CD14-positive monocyte (primary cell): ENCODE measurements around the gene ABCA7. TPM values are rescaled to one million over a fixed set of nuclear protein-coding genes. Genes with fewer than 3 reads are reported as not detected.

ENCODE experiments used
- DNase-seq, 3 donors: peaks; one replicate each; pipeline ENCODE4 v3.0.0-alpha.2; 2011 to 2022
- H2AFZ ChIP-seq: 2 replicates; pipeline ENCODE4 v1.6.0; 2012; ENCODE audit warnings: mild to moderate bottlenecking, low read depth, low read length, inconsistent platforms; ENCODE audit not compliant: insufficient read depth, poor library complexity, severe bottlenecking
- H3K27ac ChIP-seq, 2 donors: 1 replicate in 1 of 2; 2 replicates in 1 of 2; pipeline ENCODE4 v1.5.1; 2012 to 2013; ENCODE audit warnings: low read length in 2 of 2, control low read depth in 1 of 2, inconsistent platforms in 1 of 2, low read depth in 1 of 2, mild to moderate bottlenecking in 1 of 2
- H3K27me3 ChIP-seq, 2 donors: one replicate each; pipeline versions ENCODE4 v1.6.0 to v1.6.1; 2011 to 2013; ENCODE audit warnings: low read length in 2 of 2; ENCODE audit not compliant: control insufficient read depth in 2 of 2, insufficient read depth in 2 of 2
- H3K36me3 ChIP-seq, 2 donors: replicated peaks in 1 of 2; 1 replicate in 1 of 2; 2 replicates in 1 of 2; pipeline versions ENCODE4 v1.5.1 to v1.6.1; 2012 to 2013; ENCODE audit warnings: low read length in 2 of 2, control low read depth in 1 of 2, inconsistent platforms in 1 of 2, mild to moderate bottlenecking in 1 of 2; ENCODE audit not compliant: insufficient read depth in 2 of 2, control insufficient read depth in 1 of 2
- H3K4me1 ChIP-seq, 2 donors: 1 replicate in 1 of 2; 2 replicates in 1 of 2; pipeline versions ENCODE4 v1.5.1 to v1.6.1; 2012 to 2013; ENCODE audit warnings: low read length in 2 of 2, control low read depth in 1 of 2, inconsistent platforms in 1 of 2, mild to moderate bottlenecking in 1 of 2, moderate library complexity in 1 of 2; ENCODE audit not compliant: insufficient read depth in 2 of 2, control insufficient read depth in 1 of 2
- H3K4me2 ChIP-seq: replicated peaks from 2 replicates; pipeline ENCODE3; 2012; ENCODE audit warnings: low read length, moderate library complexity, mild to moderate bottlenecking; ENCODE audit not compliant: poor library complexity, severe bottlenecking; ENCODE audit errors: extremely low read depth
- H3K4me3 ChIP-seq, 3 experiments: fragments of 200-600 bp in 1 of 3; sonication (generic) in 1 of 3; replicated peaks in 1 of 3; 1 replicate in 2 of 3; 2 replicates in 1 of 3; pipeline ENCODE4 v1.5.1; 2011 to 2013; ENCODE audit warnings: low read length in 3 of 3, mild to moderate bottlenecking in 3 of 3, control low read depth in 2 of 3, low read depth in 2 of 3, inconsistent platforms in 1 of 3, moderate library complexity in 1 of 3
- H3K79me2 ChIP-seq: 2 replicates; pipeline ENCODE4 v1.6.0; 2012; ENCODE audit warnings: mild to moderate bottlenecking, control low read depth, inconsistent platforms, low read length, moderate library complexity; ENCODE audit not compliant: insufficient read depth
- H3K9ac ChIP-seq: 2 replicates; pipeline ENCODE4 v1.6.0; 2017; ENCODE audit warnings: low read length, mild to moderate bottlenecking; ENCODE audit not compliant: insufficient read depth, poor library complexity, severe bottlenecking
- H3K9me3 ChIP-seq, 2 donors: replicated peaks in 1 of 2; 1 replicate in 1 of 2; 2 replicates in 1 of 2; pipeline versions ENCODE4 v1.5.1 to v1.6.1; 2012 to 2013; ENCODE audit warnings: low read length in 2 of 2, control low read depth in 1 of 2; ENCODE audit not compliant: control insufficient read depth in 1 of 2, insufficient read depth in 1 of 2
- H4K20me1 ChIP-seq: 2 replicates; pipeline ENCODE4 v1.6.0; 2012; ENCODE audit warnings: mild to moderate bottlenecking, low read length, control low read depth, moderate library complexity; ENCODE audit not compliant: insufficient read depth
- H3K27ac Mint-ChIP-seq, 7 donors: one replicate each; pipeline ENCODE4 v1.8.0; 2020; ENCODE audit warnings: mild to moderate bottlenecking in 7 of 7, mixed read lengths in 7 of 7, moderate library complexity in 6 of 7, inconsistent platforms in 2 of 7
- H3K27me3 Mint-ChIP-seq, 3 donors: one replicate each; pipeline ENCODE4 v1.8.0; 2021 to 2022; ENCODE audit warnings: low read depth in 3 of 3, mild to moderate bottlenecking in 3 of 3, mixed read lengths in 3 of 3, moderate library complexity in 3 of 3, inconsistent platforms in 1 of 3
- H3K36me3 Mint-ChIP-seq, 2 donors: one replicate each; pipeline ENCODE4 v1.8.0; 2020; ENCODE audit warnings: mixed read lengths in 2 of 2, inconsistent platforms in 1 of 2, mild to moderate bottlenecking in 1 of 2
- H3K4me1 Mint-ChIP-seq: one replicate; pipeline ENCODE4 v1.8.0; 2020; ENCODE audit warnings: mild to moderate bottlenecking, mixed read lengths
- H3K4me3 Mint-ChIP-seq, 2 donors: one replicate each; pipeline ENCODE4 v1.8.0; 2020; ENCODE audit warnings: mild to moderate bottlenecking in 2 of 2, mixed read lengths in 2 of 2, moderate library complexity in 1 of 2
- H3K9me3 Mint-ChIP-seq, 7 donors: one replicate each; pipeline ENCODE4 v1.8.0; 2020 to 2022; ENCODE audit warnings: mixed read lengths in 7 of 7, mild to moderate bottlenecking in 6 of 7, moderate library complexity in 6 of 7, inconsistent platforms in 2 of 7
- CTCF ChIP-seq: fragments of 200-600 bp; IDR thresholded peaks from one replicate; pipeline ENCODE4 v1.8.0; 2022; ENCODE audit warnings: antibody characterized with exemption, mild to moderate bottlenecking
- WGBS: methylation state at CpG from one replicate; pipeline ENCODE4 v1.1.5; 2013; ENCODE audit warnings: missing lambda C conversion rate; ENCODE audit not compliant: insufficient coverage; 5-methylcytosine and 5-hydroxymethylcytosine counted together
- intact Hi-C, 2 donors: fragments of 100-400 bp; cut with micrococcal nuclease; formaldehyde crosslinking; loops; one replicate each; pipeline versions ENCODE4 v1.15.0 to v1.15.1; 2023
- polyA plus RNA-seq, 3 donors: library from polyadenylated mRNA; depleted of rRNA in 1 of 3; unstranded in 2 of 3; stranded (reverse) in 1 of 3; fragments of 300-500 nt in 2 of 3; fragments of >200 nt in 1 of 3; fragmentation: Illumina TruSeq in 2 of 3; gene quantifications; 1 replicate in 2 of 3; 2 replicates in 1 of 3; pipeline ENCODE4 v1.2.3, GENCODE V29; 2012 to 2021

Gene ABCA7
- polyA plus RNA-seq, 3 donors: 1.7 to 104 (median 7.8) TPM

GRCh38 chr19:1008268-1009040 lies 31.5 kb upstream of the ABCA7 start:
- no peak for DNase-seq
- H3K27ac ChIP-seq: no peak overlapping the region
- 93% methylated on average over 39 of the region's 45 CpGs for WGBS
- H3K27me3 Mint-ChIP-seq: peaks cover 0 to 5% (median 4%) of the 10 kb centered on the region in 3 donors
- H3K36me3 ChIP-seq: peaks cover 27 to 40% of the 10 kb centered on the region in 2 donors
- no peak overlapping the region for H3K27ac Mint-ChIP-seq
- no peak overlapping the region for H3K9ac ChIP-seq
- intact Hi-C loops: no loop called here
- H4K20me1 ChIP-seq: peaks cover 52% of the 10 kb centered on the region
- no peaks in the 10 kb centered on the region for H3K9me3 ChIP-seq
- H3K4me3 ChIP-seq: no peak overlapping the region
- H3K4me1 ChIP-seq: no peaks in the 10 kb centered on the region
- H3K4me1 Mint-ChIP-seq: no peaks in the 10 kb centered on the region
- H3K79me2 ChIP-seq: peaks cover 4% of the 10 kb centered on the region
- H3K4me3 Mint-ChIP-seq: no peak overlapping the region
- H3K36me3 Mint-ChIP-seq: peaks cover 9 to 27% of the 10 kb centered on the region in 2 donors
- no peak overlapping the region for H2AFZ ChIP-seq
- no peaks in the 10 kb centered on the region for H3K27me3 ChIP-seq
- H3K4me2 ChIP-seq: no peak overlapping the region
- TF ChIP-seq CTCF: no peak
- peaks cover 0 to 3% (median 2%) of the 10 kb centered on the region in 7 donors for H3K9me3 Mint-ChIP-seq

- 80% methylated on average over 86 of the region's 92 CpGs for WGBS
- H3K4me1 ChIP-seq: no peaks in the 10 kb centered on the region
- no peaks in the 10 kb centered on the region for H3K9me3 ChIP-seq
- peaks cover 13% of the 10 kb centered on the region for H3K79me2 ChIP-seq
- no peak overlapping the region for H3K9ac ChIP-seq
- TF ChIP-seq CTCF: no peak
- no peak overlapping the region for H3K27ac ChIP-seq
- H3K36me3 ChIP-seq: peaks cover 36 to 48% of the 10 kb centered on the region in 2 donors
- H3K4me3 ChIP-seq: no peak overlapping the region
- peaks cover 61% of the 10 kb centered on the region for H4K20me1 ChIP-seq
- Mint-ChIP-seq H3K4me1 (no peaks in the 10 kb centered on the region), H3K36me3 (peaks cover 17 to 35% of the 10 kb centered on the region in 2 donors), H3K27ac (no peak overlapping the region), H3K9me3 (peaks cover 0 to 3% (median 2%) of the 10 kb centered on the region in 7 donors), H3K4me3 (no peak overlapping the region), H3K27me3 (peaks cover 0 to 5% (median 2%) of the 10 kb centered on the region in 3 donors)
- no peak for DNase-seq
- no peak overlapping the region for H3K4me2 ChIP-seq
- no peaks in the 10 kb centered on the region for H3K27me3 ChIP-seq
- no peak overlapping the region for H2AFZ ChIP-seq
- intact Hi-C loops: no loop called here
Observed at GRCh38 chr19:1009041-1009980, 30.6 kb upstream of the ABCA7 start.
